ENCODE measurements around the gene CSTPP1. TPM values are rescaled to one million over a fixed set of nuclear protein-coding genes. Genes with fewer than 3 reads are reported as not detected.

Gene CSTPP1
- total RNA-seq, 1 donor from 2014 or later = 13.2 TPM

DNA sequence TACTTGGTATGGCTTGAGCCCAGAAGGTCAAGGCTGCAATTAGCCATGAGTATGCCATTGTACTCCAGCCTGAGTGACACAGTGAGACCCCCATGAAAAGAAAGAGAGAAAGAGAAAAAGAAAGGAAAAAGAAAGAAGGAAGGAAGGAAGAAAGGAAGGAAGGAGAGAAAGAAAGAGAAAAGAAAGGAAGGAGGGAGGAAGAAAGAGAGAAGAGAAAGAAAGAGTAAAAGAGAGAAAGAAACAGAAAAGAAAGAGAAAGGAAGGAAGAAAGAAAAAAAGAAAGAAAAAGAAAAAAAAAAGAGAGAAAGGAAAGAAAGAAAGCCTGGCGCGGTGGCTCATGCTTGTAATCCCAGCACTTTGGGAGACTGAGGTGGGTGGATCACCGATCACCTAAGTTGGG is 77.5 kb downstream of the CSTPP1 start:
- intact Hi-C loops (cut with DNase I) = no loop called here
- no peak for DNase-seq (ENCODE audit: low spot score)

DNA sequence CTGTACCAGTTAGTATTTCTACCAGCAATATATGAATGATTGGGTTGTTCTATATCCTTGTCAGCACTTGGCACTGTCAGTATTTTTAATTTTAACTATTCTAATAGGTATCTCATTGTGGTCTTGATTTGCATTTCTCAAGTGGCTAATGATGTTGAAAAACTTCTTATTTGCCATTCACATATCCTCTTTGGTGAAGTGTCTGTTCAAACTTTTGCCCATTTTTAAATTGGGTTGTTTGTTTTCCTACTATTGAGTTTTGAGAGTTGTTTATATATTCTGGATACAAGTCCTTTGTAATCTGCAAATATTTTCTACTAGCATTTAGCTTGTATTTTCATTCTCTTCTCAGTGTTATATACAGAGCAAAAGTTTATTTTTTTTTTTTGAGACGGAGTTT is 82.1 kb downstream of the CSTPP1 start:
- DNase-seq (ENCODE audit: low spot score) = no peak
- intact Hi-C loops (cut with DNase I) = no loop called here

DNA sequence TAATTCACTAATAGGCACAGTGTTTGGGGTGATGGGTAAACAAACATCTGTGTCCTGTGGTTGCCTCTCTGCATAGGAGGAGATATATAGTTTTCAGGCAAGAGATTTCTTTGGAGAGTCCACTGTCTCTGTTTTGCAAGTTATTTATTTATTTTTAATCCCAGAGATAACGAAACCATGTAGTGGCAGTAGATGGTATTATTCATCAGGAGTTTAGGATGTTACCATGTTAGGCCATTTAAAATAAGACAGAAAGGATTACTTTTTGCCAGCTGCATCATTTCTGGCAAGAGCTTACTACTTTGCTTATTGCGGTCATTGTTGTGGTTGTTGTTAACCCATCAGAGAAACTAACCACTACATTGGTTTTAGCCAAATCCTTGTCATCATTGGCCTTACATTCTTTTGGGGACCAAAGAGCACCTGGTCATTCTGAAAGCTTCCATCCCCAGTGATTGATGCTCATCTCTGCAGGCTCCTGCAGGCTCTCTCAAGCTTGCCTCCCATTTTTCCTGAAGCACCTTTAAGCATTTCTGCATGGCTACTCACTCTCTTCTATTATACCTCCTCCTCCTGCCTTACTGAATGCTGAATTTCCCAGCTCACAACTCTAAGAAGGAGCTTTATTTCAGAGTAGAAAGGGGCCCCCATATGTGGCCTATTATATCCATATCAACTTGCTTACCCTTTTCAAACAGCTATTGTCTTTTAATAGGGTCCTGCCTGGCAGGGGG is 84.4 kb downstream of the CSTPP1 start:
- intact Hi-C loops (cut with DNase I) = no loop called here
- DNase-seq (ENCODE audit: low spot score) = no peak

DNA sequence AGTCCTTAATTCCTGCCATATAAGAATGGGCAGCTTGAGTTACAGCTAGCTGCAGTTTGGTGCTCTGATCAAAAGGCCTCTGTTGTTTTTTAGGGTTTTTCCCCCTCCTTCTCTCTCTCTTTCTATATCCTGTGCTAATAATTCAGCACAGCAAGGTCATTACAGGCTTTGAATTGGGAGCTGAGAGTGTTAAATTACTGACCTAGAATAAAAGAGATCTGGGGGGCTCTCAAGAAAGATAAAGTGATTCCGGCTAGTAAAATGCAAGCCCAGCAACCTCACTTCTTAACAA is 84.9 kb downstream of the CSTPP1 start:
- DNase-seq (ENCODE audit: low spot score) = no peak
- intact Hi-C loops (cut with DNase I) = no loop called here

DNA sequence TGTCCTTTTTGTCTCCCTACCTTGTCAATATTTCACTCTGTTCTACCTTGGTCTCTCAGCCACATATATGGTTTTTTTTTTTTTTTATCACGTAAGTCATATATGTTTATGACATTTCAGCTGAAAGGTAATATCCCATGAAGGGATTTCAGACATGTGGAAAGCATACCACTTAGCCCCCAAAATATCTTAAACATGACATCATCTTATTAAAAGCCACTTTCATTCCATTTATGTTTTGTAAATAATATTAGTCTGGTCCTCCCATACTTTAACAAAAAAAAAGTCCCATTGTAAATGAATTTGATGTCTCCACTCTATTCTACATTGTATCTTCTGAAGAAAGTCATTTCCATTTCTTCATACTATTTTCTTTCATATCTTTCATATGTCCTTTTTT is 85.4 kb downstream of the CSTPP1 start:
- intact Hi-C loops (cut with DNase I) = no loop called here
- DNase-seq (ENCODE audit: low spot score) = no peak

DNA sequence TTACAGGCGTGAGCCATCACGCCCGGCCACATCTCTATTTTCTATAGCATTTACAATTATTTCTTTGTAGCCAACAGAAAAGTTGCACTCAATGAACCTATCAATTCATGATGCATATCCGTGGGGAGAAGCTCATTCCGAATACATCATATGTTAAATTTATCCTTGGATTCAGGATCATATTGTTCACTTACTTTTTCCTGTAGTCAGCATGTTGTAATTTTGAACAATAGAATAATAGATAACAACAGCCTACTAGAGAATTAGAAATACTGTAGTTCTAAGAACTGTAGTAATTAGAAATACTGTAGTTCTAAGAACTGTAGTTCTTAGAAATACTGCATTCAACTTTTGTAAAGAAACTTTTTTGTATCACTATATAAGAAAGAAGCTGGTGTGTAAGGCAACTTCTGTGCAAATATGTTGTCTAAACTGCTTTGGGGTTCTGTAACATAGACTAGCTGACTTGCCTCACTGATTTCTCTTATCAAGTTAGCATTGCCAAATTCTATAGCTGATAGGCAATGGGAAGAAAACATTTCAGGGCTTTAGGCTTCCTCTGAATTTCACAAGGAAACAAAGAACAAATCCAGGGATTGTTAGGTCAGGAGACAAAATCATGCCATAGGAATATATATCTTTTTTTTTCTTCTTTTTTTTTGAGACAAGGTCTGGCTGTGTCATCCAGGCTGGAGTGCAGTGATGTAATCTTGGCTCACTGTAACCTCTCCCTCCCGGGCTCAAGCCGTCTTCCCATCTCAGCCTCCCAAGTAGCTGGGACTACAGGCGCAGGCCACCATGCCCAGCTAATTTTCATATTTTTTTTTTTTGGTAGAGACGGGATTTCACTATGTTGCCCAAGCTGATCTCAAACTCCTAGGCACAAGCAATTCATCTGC is 91.9 kb downstream of the CSTPP1 start:
- intact Hi-C loops (cut with DNase I) = no loop called here
- no peak for DNase-seq (ENCODE audit: low spot score)

DNA sequence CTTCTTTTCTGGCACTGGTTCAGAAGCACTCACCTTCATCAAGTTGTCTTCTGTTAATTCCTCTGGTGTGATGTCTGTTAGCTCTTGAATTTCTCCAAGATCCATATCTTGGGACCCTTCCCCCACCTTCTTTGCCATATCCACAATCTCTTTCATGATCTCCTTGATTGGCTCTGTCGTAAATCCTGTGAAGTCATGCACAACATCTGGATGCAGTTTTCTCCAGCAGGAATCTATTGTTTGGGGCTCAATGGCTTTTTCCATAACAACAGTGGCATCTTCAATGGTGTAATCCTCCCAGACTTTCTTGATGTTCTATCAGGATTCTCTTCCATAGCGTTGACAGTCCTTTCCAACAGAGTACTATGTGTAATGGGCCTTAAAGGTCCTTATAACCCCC is 96.9 kb downstream of the CSTPP1 start:
- DNase-seq (ENCODE audit: low spot score) = no peak
- intact Hi-C loops (cut with DNase I) = no loop called here

DNA sequence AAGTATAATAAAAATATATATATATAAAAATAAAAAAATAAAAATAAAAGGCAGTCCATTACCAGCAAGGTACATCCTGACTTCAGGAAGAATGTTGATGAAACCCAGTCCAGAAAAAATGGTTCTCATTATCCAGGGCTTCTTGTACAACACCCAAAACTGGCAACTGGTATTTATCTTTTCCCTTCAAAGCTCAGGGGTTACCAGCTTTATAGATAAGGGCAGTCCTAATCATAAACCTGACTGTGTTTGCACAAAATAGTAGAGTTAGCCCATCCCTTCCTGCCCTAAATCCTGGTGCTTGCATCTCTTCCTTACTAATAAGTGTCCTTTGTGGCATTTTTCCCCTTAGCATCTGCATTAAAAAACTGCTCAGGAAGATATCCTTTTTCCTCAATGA is 97.5 kb downstream of the CSTPP1 start:
- DNase-seq (ENCODE audit: low spot score) = no peak
- intact Hi-C loops (cut with DNase I) = no loop called here

DNA sequence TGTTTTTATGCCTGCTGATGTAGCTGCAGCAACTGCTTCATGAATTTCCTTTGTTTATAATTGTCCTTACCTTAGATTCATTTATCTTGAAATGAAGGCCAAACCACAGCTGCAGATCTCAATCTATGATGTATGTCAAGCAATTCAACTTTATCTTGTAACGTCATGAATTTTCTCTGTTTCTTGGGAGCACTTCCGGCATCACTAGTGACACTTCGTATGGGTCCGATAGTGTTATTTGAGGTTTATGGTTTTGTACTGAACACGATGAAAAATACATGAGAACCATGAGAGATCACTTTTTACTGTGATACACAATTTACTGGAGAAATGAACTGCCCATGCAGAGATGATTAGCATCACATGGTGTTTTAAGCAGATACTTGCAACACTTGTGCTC is 98.5 kb downstream of the CSTPP1 start:
- no peak for DNase-seq (ENCODE audit: low spot score)
- intact Hi-C loops (cut with DNase I) = no loop called here

DNA sequence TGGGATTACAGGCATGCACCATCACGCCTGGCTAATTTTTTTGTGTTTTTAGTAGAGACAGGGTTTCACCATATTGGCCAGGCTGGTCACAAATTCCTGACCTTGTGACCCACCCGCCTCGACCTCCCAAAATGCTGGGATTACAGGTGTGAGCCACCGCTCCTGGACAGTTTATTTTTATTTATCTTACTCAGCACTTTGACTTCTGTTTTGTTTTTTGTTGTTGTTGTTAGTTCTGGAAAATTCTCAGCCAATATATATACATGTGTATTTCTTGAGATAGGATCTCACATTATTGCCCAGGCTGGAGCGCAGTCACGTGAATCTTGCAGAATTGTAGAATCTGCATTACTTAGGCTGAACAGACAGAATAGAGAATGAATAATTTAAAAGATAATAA is 107.6 kb downstream of the CSTPP1 start:
- intact Hi-C loops (cut with DNase I) = no loop called here
- DNase-seq (ENCODE audit: low spot score) = no peak

DNA sequence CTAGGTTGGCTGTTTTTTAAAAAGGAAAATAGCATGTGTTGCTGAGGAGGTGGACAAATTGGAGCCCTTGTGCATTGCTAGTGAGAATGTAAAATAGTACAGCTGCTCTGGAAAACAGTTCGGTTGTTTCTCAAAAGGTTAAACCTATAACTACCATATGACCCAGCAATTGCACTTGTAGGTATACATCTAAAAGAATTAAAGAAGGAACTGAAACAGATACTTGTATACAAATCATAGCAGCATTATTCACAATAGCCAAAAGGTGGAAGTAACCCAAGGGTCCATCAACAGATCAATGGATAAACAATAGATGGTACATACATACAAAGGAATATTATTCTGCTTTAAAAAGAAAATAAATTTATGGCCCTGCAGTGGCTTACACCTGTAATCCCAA is 111.4 kb downstream of the CSTPP1 start:
- intact Hi-C loops (cut with DNase I) = no loop called here
- DNase-seq (ENCODE audit: low spot score) = no peak

DNA sequence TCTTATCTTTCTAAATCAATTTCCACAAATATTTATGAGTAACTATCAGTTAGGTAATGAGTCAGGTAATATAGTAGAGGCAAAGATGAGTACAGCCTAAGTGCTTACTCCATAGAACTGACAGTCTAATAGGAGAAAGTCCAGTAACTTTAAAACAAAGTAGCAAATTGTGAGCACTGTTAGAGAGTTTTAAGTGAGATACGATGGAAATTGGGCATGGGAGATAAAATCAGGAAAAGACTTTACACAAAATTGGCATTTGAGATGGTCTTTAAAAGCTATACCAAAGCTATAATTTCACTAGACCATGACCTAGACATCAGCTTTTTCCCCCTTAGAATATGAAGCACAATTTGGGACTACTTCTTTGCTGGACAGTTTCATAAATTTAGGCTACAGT is 113.7 kb downstream of the CSTPP1 start:
- DNase-seq (ENCODE audit: low spot score) = no peak
- intact Hi-C loops (cut with DNase I) = no loop called here

DNA sequence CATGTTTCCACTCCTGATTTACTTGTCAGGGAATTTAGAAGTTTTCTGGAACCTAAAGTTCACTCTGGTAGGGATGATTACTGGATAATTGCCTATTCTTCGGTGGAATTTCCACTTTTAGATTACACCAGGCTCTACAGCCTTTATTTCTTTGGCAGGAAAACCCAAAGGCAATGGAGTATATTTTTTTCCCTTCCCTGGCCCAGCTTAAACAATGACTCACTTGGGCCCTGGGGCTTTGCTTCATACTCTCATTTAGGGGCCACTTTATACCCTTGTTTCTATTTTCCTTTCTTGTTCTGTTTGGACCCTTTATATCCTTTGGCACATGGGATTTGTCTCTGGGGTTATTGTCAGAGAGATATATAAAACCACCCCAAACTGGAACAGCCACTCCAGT is 114.7 kb downstream of the CSTPP1 start:
- no peak for DNase-seq (ENCODE audit: low spot score)
- intact Hi-C loops (cut with DNase I) = no loop called here

DNA sequence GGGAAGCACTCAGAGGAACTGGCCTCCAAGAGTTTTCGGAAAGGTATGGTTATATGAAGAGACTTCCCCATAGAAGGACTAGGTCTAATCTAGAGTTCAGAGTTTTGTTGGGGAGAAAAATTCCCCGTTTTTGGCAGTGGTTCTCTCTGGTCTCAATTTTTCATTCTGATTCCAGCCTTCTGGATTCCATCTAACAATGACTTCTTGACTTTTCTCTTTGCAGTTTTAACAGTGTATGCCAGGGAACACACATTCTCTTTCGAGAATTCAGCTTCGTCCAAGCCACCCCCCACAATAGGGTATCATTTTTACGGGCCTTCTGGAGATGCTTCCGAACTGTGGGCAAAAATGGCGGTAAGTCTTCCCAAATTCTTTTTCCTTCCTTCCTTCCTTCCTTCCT is 115.6 kb downstream of the CSTPP1 start:
- no peak for DNase-seq (ENCODE audit: low spot score)
- intact Hi-C loops (cut with DNase I) = no loop called here

DNA sequence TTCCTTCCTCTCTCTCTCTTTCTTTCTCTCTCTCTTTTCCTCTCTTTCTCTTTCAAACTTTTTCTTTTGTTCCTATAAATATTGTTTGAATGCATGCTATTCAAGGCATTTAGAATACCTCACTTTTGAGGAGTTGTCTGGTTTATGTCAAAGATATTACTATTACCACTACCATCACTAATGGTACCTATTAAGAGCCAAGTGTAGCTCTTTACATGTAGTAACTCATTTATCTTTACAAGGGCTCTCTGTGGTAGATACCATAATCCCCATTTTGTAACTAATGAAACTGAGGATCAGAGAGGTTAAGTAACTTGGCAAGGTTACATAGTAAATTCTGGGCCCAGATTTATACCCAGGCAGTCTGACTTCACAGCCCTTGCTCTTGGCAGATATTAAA is 116.0 kb downstream of the CSTPP1 start:
- intact Hi-C loops (cut with DNase I) = no loop called here
- no peak for DNase-seq (ENCODE audit: low spot score)

DNA sequence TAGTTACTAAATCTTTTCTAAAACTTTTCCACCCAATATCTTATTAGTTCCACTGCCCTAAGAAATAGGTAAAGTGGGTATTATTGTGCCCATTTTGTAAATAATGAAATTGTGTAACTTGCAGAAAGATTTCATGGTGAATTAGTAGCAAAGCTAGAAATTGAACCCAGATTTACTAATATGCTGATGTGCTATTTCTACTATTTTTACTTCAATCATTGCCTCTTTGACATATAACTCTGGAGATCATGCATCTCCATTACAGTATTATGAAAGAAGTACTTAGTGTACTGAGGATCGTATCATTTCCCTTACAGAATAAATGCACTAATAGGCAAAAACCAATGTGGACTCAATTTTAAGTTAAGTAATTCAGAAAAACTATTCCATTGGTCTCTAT is 119.0 kb downstream of the CSTPP1 start:
- DNase-seq (ENCODE audit: low spot score) = no peak
- intact Hi-C loops (cut with DNase I) = no loop called here

DNA sequence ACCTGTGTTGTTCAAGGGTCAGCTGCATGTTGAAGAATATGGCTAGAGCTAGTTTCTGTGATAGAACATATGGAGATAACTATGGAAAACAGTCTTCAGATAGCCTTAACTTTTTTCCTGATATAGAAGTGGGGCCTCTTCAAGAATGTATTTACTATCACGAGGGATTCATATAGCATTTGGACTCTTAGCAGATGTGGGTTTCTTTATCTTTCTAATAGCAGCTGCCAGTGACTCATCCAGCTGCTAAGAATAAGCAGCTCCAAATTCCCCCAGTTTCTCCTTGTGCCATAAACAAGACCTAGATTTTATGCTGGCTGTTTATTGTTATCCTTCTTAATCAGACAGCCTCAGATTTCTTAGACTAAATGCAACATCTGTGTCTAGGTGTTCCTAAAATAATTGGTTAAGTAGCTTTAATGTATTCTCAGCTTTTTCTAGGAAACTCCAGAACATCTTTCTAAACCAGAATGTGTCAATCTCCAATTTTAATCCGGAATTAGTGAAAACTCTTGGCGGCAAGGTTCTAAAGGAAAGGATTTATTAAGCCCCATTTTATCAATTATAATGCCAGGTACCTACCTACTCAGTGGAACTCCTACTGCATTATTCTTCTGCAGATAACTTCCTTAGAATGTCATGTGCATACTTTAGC is 119.8 kb downstream of the CSTPP1 start:
- no peak for DNase-seq (ENCODE audit: low spot score)
- intact Hi-C loops (cut with DNase I) = no loop called here

DNA sequence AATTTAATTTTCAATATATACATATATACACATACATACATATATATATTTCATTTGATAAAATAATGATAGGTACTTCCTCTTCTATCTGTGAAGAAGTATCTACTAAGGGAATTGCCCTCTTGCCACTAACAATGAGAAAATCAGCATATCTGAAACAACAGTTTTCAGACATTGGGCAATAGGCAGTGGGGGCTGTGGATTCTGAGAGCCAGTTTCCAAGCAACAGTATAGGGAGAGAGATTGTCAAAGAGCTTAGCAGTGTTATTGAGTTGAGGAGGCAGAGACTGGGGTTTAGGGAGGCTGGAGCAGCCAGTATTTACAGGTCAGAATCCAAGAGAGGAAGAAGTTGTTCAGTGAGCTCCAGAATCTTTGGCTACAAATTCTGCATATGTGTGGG is 120.8 kb downstream of the CSTPP1 start:
- no peak for DNase-seq (ENCODE audit: low spot score)
- intact Hi-C loops (cut with DNase I) = no loop called here

DNA sequence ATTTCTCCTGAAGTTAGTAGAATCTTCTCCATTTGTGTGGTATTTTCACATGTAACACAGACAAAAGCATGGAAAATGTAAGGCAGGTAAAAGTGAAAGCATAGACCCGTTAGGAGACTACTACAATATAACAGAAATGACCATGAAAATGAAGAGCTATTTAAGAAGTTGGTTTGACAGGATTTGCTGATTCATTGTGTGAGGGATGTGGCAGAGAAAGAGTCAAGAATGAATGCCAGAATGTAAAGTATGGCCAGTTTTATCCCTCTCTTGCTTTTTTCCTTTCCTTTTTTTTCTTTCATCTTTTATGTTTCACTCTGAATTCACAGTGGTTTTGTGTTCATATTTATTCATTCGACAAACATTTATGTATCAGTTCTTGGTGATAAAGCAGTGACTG is 124.2 kb downstream of the CSTPP1 start:
- no peak for DNase-seq (ENCODE audit: low spot score)
- intact Hi-C loops (cut with DNase I) = no loop called here

DNA sequence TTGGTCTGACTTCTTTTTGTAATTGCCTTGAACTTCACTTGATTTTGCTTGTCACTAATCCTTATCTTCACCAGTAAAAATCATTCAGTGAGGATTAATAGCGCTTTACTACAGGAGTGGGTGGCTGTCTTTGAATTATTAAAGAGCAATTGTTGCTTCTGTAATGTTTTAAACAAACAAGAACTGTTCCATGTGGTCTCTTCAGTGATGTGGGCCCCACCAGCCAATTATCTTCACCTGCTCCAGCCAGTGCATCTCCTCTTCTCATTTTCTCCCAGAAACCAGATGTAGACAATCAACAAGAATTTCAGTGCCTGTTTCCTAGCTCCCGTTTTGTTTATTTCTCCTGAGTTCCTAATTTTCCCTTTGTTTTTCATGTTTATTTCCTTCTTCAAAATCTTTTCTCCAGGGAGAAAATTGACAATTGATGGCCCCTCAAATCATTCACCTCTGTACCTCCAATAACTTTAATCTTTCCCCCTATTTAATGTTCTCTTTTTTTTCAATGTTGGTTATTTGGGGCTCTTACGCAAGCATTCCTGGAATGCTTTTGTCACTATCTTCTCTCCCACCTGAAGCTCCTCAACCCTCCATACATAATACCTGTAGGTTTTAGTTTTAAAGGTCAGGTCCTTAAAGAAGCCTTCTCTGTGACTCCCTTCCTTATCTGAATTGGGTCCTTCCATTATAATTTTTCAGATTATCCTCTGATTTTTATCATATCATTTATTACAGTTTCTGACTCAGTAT is 125.0 kb downstream of the CSTPP1 start:
- DNase-seq (ENCODE audit: low spot score) = no peak
- intact Hi-C loops (cut with DNase I) = no loop called here

All from cardiac septum (tissue), 1 donor.